PC-3 (cell line): Measurements from ENCODE around the gene HDAC4. TPM values are rescaled to one million over a fixed set of nuclear protein-coding genes. Genes with fewer than 3 reads are reported as not detected.

Source experiments
- ATAC-seq: fragments of 200-7000 bp; cut with Tn5 transposase; 2 replicates; pipeline ENCODE4 v1.9.1; 2020; ENCODE audit warnings: mild to moderate bottlenecking, moderate library complexity
- BruUV-seq: library from RNA; stranded (reverse); fragments of 400-500 nt; replicated peaks from 2 replicates; lab custom pipeline; 2021; lab: Mats Ljungman, UMichigan
- CTCF ChIA-PET: fragments of 300-600 bp; sonication (Branson Sonifier 250); formaldehyde crosslinking; loops from one replicate; lab custom pipeline; 2022; ENCODE audit warnings: antibody characterized with exemption; lab: Charles Lee
- POLR2A ChIA-PET: fragments of 300-600 bp; sonication (Branson Sonifier 250); formaldehyde crosslinking; loops from one replicate; lab custom pipeline; 2022; ENCODE audit warnings: antibody characterized with exemption; ENCODE audit not compliant: unreplicated experiment; lab: Charles Lee
- DNase-seq: peaks from one replicate; pipeline ENCODE4 v3.0.0-alpha.2; 2015
- H2AFZ ChIP-seq: fragments of 300-600 bp; sonication (generic); 2 replicates; pipeline ENCODE4 v1.6.0; 2016; ENCODE audit warnings: antibody characterized with exemption, low read length
- H3F3A ChIP-seq: fragments of 300-600 bp; sonication (generic); one replicate; pipeline ENCODE4 v1.6.0; 2017; ENCODE audit warnings: antibody characterized with exemption, low read length, control low read depth, mild to moderate bottlenecking; ENCODE audit not compliant: unreplicated experiment
- H3K27ac ChIP-seq: fragments of 300-600 bp; sonication (generic); 2 replicates; pipeline ENCODE4 v1.5.1; 2016; ENCODE audit warnings: mild to moderate bottlenecking, low read length
- H3K27me3 ChIP-seq: fragments of 300-600 bp; sonication (generic); 2 replicates; pipeline ENCODE4 v1.6.1; 2016; ENCODE audit warnings: low read length, mixed read lengths
- H3K36me3 ChIP-seq: fragments of 300-600 bp; sonication (generic); 2 replicates; pipeline ENCODE4 v1.6.1; 2016; ENCODE audit warnings: low read depth, mixed run types, low read length, mixed read lengths
- H3K4me1 ChIP-seq: fragments of 300-600 bp; sonication (generic); 2 replicates; pipeline ENCODE4 v1.5.1; 2016; ENCODE audit warnings: low read length; ENCODE audit not compliant: insufficient read depth
- H3K4me2 ChIP-seq: fragments of 300-600 bp; sonication (generic); 2 replicates; pipeline ENCODE4 v1.6.0; 2016; ENCODE audit warnings: low read length
- H3K4me3 ChIP-seq: fragments of 300-600 bp; sonication (generic); 2 replicates; pipeline ENCODE4 v1.5.1; 2016; ENCODE audit warnings: mild to moderate bottlenecking, low read length, mixed read lengths
- H3K79me2 ChIP-seq: fragments of 300-600 bp; sonication (generic); 2 replicates; pipeline ENCODE4 v1.6.1; 2017; ENCODE audit warnings: low read length, mixed read lengths
- H3K9ac ChIP-seq: fragments of 300-600 bp; sonication (generic); 2 replicates; pipeline ENCODE4 v1.6.0; 2016; ENCODE audit warnings: mild to moderate bottlenecking, low read length
- H3K9me2 ChIP-seq: fragments of 300-600 bp; sonication (generic); replicated peaks from 2 replicates; pipeline ENCODE4 v1.6.1; 2016; ENCODE audit warnings: mixed run types, low read length, mixed read lengths
- H3K9me3 ChIP-seq: fragments of 300-600 bp; sonication (generic); 2 replicates; pipeline ENCODE4 v1.6.1; 2016; ENCODE audit warnings: low read length, mixed read lengths
- H4K20me1 ChIP-seq: fragments of 300-600 bp; sonication (generic); 2 replicates; pipeline ENCODE4 v1.6.1; 2016; ENCODE audit warnings: low read length, mixed read lengths
- EZH2 ChIP-seq: fragments of 300-600 bp; sonication (generic); IDR thresholded peaks from one replicate; pipeline ENCODE4 v1.6.1; 2017; ENCODE audit warnings: antibody characterized with exemption, mild to moderate bottlenecking, low read length; ENCODE audit not compliant: unreplicated experiment
- EZH2phosphoT487 ChIP-seq: fragments of 300-600 bp; sonication (generic); IDR thresholded peaks from 2 replicates; pipeline ENCODE4 v1.6.1; 2018; ENCODE audit warnings: mild to moderate bottlenecking, antibody characterized with exemption, low read length, borderline replicate concordance
- intact Hi-C: fragments of 100-400 bp; cut with micrococcal nuclease; formaldehyde crosslinking; loops from 2 replicates; pipeline ENCODE4 v1.9.0; 2023
- total RNA-seq: library from RNA; depleted of rRNA; stranded (reverse); fragments of >200 nt; gene quantifications from 2 replicates; pipeline ENCODE4 v1.2.3, GENCODE V29; 2014
- TF ChIP-seq, protein P1 (sequence below): fragments of 300-600 bp; sonication (generic); conservative IDR thresholded peaks from 2 replicates; pipeline ENCODE4 v1.5.1; 2017; ENCODE audit warnings: antibody characterized with exemption, low read depth, mild to moderate bottlenecking, low read length

Gene HDAC4
- total RNA-seq, 1 experiment from 2014 or later, result 8.5 TPM

DNA sequence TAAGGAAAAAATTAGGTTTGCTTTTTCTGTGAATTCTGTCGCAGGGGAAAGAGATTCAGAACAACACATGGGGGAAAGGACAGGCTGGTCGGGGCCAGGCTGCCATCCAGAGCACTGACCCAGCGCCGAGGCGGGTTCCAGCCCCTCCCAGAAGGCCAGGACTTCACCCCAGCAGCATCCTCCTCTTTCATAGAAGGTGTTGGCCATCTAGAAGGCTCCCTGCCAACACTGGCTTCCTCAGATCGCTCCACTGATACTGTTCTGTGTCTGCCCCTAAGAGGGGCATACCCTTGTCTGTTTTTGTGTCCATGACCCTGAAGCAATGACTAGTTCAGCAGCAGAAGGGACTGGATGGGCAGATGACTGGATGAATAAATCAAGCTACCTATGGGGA is 144.5 kb downstream of the HDAC4 start:
- Histone ChIP-seq H3K9ac (no peak overlapping the region), H3K9me2 (no peaks in the 10 kb centered on the region), H3K27me3 (no peaks in the 10 kb centered on the region), H3K36me3 (no peaks in the 10 kb centered on the region), H4K20me1 (no peaks in the 10 kb centered on the region), H3K4me3 (no peak overlapping the region), H3K9me3 (no peaks in the 10 kb centered on the region), H3K27ac (no peak overlapping the region), H3K79me2 (peaks cover 5% of the 10 kb centered on the region; the same call in 1 of the 2 replicates), H3K4me1 (peaks cover 6% of the 10 kb centered on the region; the same call in 1 of the 2 replicates), H2AFZ (no peak overlapping the region), H3K4me2 (no peak overlapping the region), H3F3A (no peaks in the 10 kb centered on the region)
- intact Hi-C loops, result no loop called here
- ATAC-seq (no peak), DNase-seq (no peak)
- TF ChIP-seq EZH2phosphoT487 (no peak), EZH2 (no peak)
- TF ChIP-seq, protein P1, sequence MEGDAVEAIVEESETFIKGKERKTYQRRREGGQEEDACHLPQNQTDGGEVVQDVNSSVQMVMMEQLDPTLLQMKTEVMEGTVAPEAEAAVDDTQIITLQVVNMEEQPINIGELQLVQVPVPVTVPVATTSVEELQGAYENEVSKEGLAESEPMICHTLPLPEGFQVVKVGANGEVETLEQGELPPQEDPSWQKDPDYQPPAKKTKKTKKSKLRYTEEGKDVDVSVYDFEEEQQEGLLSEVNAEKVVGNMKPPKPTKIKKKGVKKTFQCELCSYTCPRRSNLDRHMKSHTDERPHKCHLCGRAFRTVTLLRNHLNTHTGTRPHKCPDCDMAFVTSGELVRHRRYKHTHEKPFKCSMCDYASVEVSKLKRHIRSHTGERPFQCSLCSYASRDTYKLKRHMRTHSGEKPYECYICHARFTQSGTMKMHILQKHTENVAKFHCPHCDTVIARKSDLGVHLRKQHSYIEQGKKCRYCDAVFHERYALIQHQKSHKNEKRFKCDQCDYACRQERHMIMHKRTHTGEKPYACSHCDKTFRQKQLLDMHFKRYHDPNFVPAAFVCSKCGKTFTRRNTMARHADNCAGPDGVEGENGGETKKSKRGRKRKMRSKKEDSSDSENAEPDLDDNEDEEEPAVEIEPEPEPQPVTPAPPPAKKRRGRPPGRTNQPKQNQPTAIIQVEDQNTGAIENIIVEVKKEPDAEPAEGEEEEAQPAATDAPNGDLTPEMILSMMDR, result no peak
- no TSS peak for BruUV-seq
- ChIA-PET POLR2A (no interaction called here), CTCF (no interaction called here)

DNA sequence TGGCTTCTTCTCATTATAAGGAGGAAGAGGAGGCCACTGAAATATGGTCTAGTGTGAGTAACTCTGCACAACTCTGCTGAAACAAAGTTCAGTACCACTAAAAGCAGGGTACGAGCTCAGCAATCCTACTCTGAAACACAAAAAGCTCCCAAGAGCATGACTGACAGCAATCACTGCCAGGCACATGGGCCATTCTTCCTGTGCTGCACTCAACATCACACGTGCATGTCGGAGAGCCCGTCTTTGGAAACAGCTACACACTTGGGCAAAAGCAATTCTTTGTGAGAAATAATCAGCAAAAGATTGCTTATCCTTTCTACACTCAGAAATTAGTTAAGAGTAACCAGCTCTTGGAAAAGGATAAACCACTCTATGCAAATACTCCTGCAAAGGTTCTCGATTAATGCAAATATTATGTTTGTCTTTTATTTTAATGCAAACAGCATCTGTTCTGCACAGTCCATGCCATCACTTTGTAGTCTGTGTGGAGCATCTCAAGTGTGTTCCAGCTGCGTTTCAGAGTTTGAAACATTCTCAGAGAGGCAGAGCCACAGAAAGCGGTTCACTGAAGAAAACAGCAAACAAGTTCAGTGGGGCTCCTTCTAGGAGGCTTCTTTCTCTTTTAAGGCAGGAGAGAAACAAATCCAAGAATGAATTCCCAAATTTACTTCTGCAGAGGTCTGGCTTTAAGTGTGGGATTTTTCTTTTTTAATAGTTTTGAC is 145.0 kb downstream of the HDAC4 start:
- Histone ChIP-seq H3K4me1 (peaks cover 6% of the 10 kb centered on the region; the same call in 1 of the 2 replicates), H3K79me2 (peaks cover 5% of the 10 kb centered on the region; the same call in 1 of the 2 replicates), H4K20me1 (no peaks in the 10 kb centered on the region), H3K9me2 (no peaks in the 10 kb centered on the region), H3K27me3 (no peaks in the 10 kb centered on the region), H2AFZ (no peak overlapping the region), H3K27ac (no peak overlapping the region), H3K4me2 (no peak overlapping the region), H3F3A (no peaks in the 10 kb centered on the region), H3K36me3 (no peaks in the 10 kb centered on the region), H3K9me3 (no peaks in the 10 kb centered on the region), H3K9ac (no peak overlapping the region), H3K4me3 (no peak overlapping the region)
- intact Hi-C loops, result no loop called here
- TF ChIP-seq EZH2, result no peak
- TF ChIP-seq, protein P1, result no peak
- no peak for TF ChIP-seq EZH2phosphoT487
- no TSS peak for BruUV-seq
- ChIA-PET POLR2A (no interaction called here), CTCF (no interaction called here)
- no peak for ATAC-seq
- no peak for DNase-seq

DNA sequence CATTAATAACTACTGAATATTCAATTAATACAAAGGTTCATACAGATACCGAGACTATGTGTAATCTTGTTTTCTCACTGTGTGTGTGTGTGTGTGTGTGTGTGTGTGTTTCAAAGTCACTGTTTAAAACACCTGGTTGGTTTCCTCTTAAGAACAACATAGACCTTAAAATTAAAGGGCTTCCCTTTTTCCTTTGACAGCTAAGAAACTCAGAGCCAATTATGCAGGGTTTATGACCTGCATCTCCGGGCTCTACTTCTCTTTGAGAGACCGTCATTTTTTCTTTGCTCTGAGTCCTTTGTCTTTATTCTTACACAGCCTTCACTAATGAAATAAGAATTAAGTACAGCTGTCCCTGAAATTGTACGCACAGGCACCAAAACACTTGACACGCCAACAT is 145.6 kb downstream of the HDAC4 start:
- Histone ChIP-seq H3K79me2 (peaks cover 5% of the 10 kb centered on the region; the same call in 1 of the 2 replicates), H2AFZ (no peak overlapping the region), H3K4me2 (no peak overlapping the region), H3K27ac (no peak overlapping the region), H3K9me2 (no peaks in the 10 kb centered on the region), H3K9me3 (no peaks in the 10 kb centered on the region), H3F3A (no peaks in the 10 kb centered on the region), H3K36me3 (no peaks in the 10 kb centered on the region), H4K20me1 (no peaks in the 10 kb centered on the region), H3K9ac (no peak overlapping the region), H3K4me1 (peaks cover 6% of the 10 kb centered on the region; the same call in 1 of the 2 replicates), H3K27me3 (no peaks in the 10 kb centered on the region), H3K4me3 (no peak overlapping the region)
- ChIA-PET POLR2A (no interaction called here), CTCF (no interaction called here)
- intact Hi-C loops, result no loop called here
- TF ChIP-seq, protein P1, result no peak
- TF ChIP-seq EZH2phosphoT487 (no peak), EZH2 (no peak)
- BruUV-seq, result no TSS peak
- ATAC-seq (no peak), DNase-seq (no peak)
